Measurements from ENCODE around the gene RFX5.

The RFX5 gene

GRCh38 chr1:151311589-151312331 lies 35.3 kb downstream of the RFX5 start:
- no peak overlapping the region for H3K9ac ChIP-seq (ENCODE audit: low read depth, low read length, poor library complexity, severe bottlenecking)
- no peaks in the 10 kb centered on the region for H3K79me2 ChIP-seq (ENCODE audit: insufficient read depth, low read length)
- no peaks in the 10 kb centered on the region for H3K9me2 ChIP-seq (replicated peaks; ENCODE audit: low read depth, low read length)
- H3K27me3 ChIP-seq (ENCODE audit: insufficient read depth, low read length, poor library complexity, severe bottlenecking) = no peaks in the 10 kb centered on the region
- H3K9me3 ChIP-seq (ENCODE audit: insufficient read depth, low read depth, low read length) = no peaks in the 10 kb centered on the region
- no peak for TF ChIP-seq EZH2phosphoT487 (IDR thresholded peaks at IDR 0.05; ENCODE audit: borderline replicate concordance)
- no peak for TF ChIP-seq CTCF (conservative IDR thresholded peaks at IDR 0.05; ENCODE audit: low read length)
- no peaks in the 10 kb centered on the region for H4K20me1 ChIP-seq (ENCODE audit: insufficient read depth, low read length, poor library complexity, severe bottlenecking)
- H3K4me2 ChIP-seq (ENCODE audit: low read depth, low read length, poor library complexity, severe bottlenecking) = no peak overlapping the region
- H3F3A ChIP-seq (ENCODE audit: low read depth) = no peaks in the 10 kb centered on the region
- H3K4me3 ChIP-seq (ENCODE audit: low read length, poor library complexity, severe bottlenecking) = no peak overlapping the region
- H3K4me1 ChIP-seq (ENCODE audit: insufficient read depth, low read length, poor library complexity, severe bottlenecking) = no peaks in the 10 kb centered on the region
- no peak overlapping the region for H2AFZ ChIP-seq (ENCODE audit: low read length)
- H3K36me3 ChIP-seq (ENCODE audit: insufficient read depth, low read length) = peaks cover 61% of the 10 kb centered on the region; the same call in 1 of the 2 replicates

GRCh38 chr1:151311011-151311410 lies 36.0 kb downstream of the RFX5 start:
- no peak overlapping the region for H3K4me2 ChIP-seq (ENCODE audit: low read depth, low read length, poor library complexity, severe bottlenecking)
- no peak for TF ChIP-seq EZH2phosphoT487 (IDR thresholded peaks at IDR 0.05; ENCODE audit: borderline replicate concordance)
- no peak for TF ChIP-seq CTCF (conservative IDR thresholded peaks at IDR 0.05; ENCODE audit: low read length)
- no peaks in the 10 kb centered on the region for H4K20me1 ChIP-seq (ENCODE audit: insufficient read depth, low read length, poor library complexity, severe bottlenecking)
- H3K4me3 ChIP-seq (ENCODE audit: low read length, poor library complexity, severe bottlenecking) = no peak overlapping the region
- H3F3A ChIP-seq (ENCODE audit: low read depth) = no peaks in the 10 kb centered on the region
- no peaks in the 10 kb centered on the region for H3K9me3 ChIP-seq (ENCODE audit: insufficient read depth, low read depth, low read length)
- no peak overlapping the region for H2AFZ ChIP-seq (ENCODE audit: low read length)
- H3K79me2 ChIP-seq (ENCODE audit: insufficient read depth, low read length) = no peaks in the 10 kb centered on the region
- no peaks in the 10 kb centered on the region for H3K27me3 ChIP-seq (ENCODE audit: insufficient read depth, low read length, poor library complexity, severe bottlenecking)
- H3K9ac ChIP-seq (ENCODE audit: low read depth, low read length, poor library complexity, severe bottlenecking) = no peak overlapping the region
- no peaks in the 10 kb centered on the region for H3K9me2 ChIP-seq (replicated peaks; ENCODE audit: low read depth, low read length)
- H3K36me3 ChIP-seq (ENCODE audit: insufficient read depth, low read length) = peaks cover 64% of the 10 kb centered on the region; the same call in 1 of the 2 replicates
- H3K4me1 ChIP-seq (ENCODE audit: insufficient read depth, low read length, poor library complexity, severe bottlenecking) = no peaks in the 10 kb centered on the region

GRCh38 chr1:151309811-151310323 lies 37.2 kb downstream of the RFX5 start:
- Histone ChIP-seq H3K9me2 (replicated peaks; ENCODE audit: low read depth, low read length) (no peaks in the 10 kb centered on the region), H3K4me2 (ENCODE audit: low read depth, low read length, poor library complexity, severe bottlenecking) (no peak overlapping the region), H2AFZ (ENCODE audit: low read length) (no peak overlapping the region), H4K20me1 (ENCODE audit: insufficient read depth, low read length, poor library complexity, severe bottlenecking) (no peaks in the 10 kb centered on the region), H3K79me2 (ENCODE audit: insufficient read depth, low read length) (no peaks in the 10 kb centered on the region), H3K36me3 (ENCODE audit: insufficient read depth, low read length) (peaks cover 66% of the 10 kb centered on the region; the same call in 1 of the 2 replicates), H3K4me3 (ENCODE audit: low read length, poor library complexity, severe bottlenecking) (no peak overlapping the region), H3K9me3 (ENCODE audit: insufficient read depth, low read depth, low read length) (no peaks in the 10 kb centered on the region), H3F3A (ENCODE audit: low read depth) (no peaks in the 10 kb centered on the region), H3K27me3 (ENCODE audit: insufficient read depth, low read length, poor library complexity, severe bottlenecking) (no peaks in the 10 kb centered on the region), H3K4me1 (ENCODE audit: insufficient read depth, low read length, poor library complexity, severe bottlenecking) (no peaks in the 10 kb centered on the region), H3K9ac (ENCODE audit: low read depth, low read length, poor library complexity, severe bottlenecking) (no peak overlapping the region)
- TF ChIP-seq CTCF (conservative IDR thresholded peaks at IDR 0.05; ENCODE audit: low read length) (no peak), EZH2phosphoT487 (IDR thresholded peaks at IDR 0.05; ENCODE audit: borderline replicate concordance) (no peak)
